Mesenchymal stem cell (in vitro differentiated cells and primary cell): ENCODE data around the gene ARL4D.

Source experiments
- DNase-seq: peaks from one replicate; pipeline ENCODE4 v3.0.0-alpha.2; 2013
- H2AFZ ChIP-seq: one replicate; pipeline ENCODE4 v1.6.1; 2013; ENCODE audit warnings: low read depth, mild to moderate bottlenecking, control low read depth, inconsistent platforms, low read length, moderate library complexity
- H2AK5ac ChIP-seq: 2 replicates; pipeline ENCODE4 v1.6.1; 2013; ENCODE audit warnings: low read length, moderate library complexity, mild to moderate bottlenecking, inconsistent platforms; ENCODE audit not compliant: severe bottlenecking
- H2BK120ac ChIP-seq: one replicate; pipeline ENCODE4 v1.6.1; 2013; ENCODE audit warnings: low read depth, mild to moderate bottlenecking, inconsistent platforms, low read length, moderate library complexity
- H2BK12ac ChIP-seq, 2 experiments: one replicate each; pipeline ENCODE4 v1.6.1; 2013; ENCODE audit warnings: inconsistent platforms in 2 of 2, low read length in 2 of 2, mild to moderate bottlenecking in 2 of 2, moderate library complexity in 2 of 2, control low read depth in 1 of 2
- H2BK15ac ChIP-seq: one replicate; pipeline ENCODE4 v1.6.1; 2013; ENCODE audit warnings: mild to moderate bottlenecking, low read depth, inconsistent platforms; ENCODE audit not compliant: poor library complexity, severe bottlenecking
- H2BK5ac ChIP-seq: 2 replicates; pipeline ENCODE4 v1.6.1; 2013; ENCODE audit warnings: low read depth, mild to moderate bottlenecking, low read length, control low read depth, inconsistent platforms; ENCODE audit not compliant: poor library complexity, severe bottlenecking
- H3K14ac ChIP-seq, 2 experiments: one replicate each; pipeline ENCODE4 v1.6.1; 2013; ENCODE audit warnings: inconsistent platforms in 2 of 2, low read length in 2 of 2, control low read depth in 1 of 2, mild to moderate bottlenecking in 1 of 2, moderate library complexity in 1 of 2
- H3K18ac ChIP-seq, 2 experiments: one replicate each; pipeline ENCODE4 v1.6.1; 2013; ENCODE audit warnings: inconsistent platforms in 2 of 2, low read length in 2 of 2, control low read depth in 1 of 2, low read depth in 1 of 2, mild to moderate bottlenecking in 1 of 2
- H3K23ac ChIP-seq, 2 experiments: one replicate each; pipeline ENCODE4 v1.6.1; 2013; ENCODE audit warnings: inconsistent platforms in 2 of 2, low read length in 2 of 2, mild to moderate bottlenecking in 2 of 2, moderate library complexity in 2 of 2, control low read depth in 1 of 2
- H3K27ac ChIP-seq: 2 replicates; pipeline ENCODE4 v1.5.1; 2013; ENCODE audit warnings: mild to moderate bottlenecking, moderate library complexity, low read length, control low read depth, inconsistent platforms; ENCODE audit not compliant: poor library complexity, severe bottlenecking
- H3K27me3 ChIP-seq, 2 experiments: 2 replicates each; pipeline versions ENCODE4 v1.6.1 to v1.7.0; 2013; ENCODE audit warnings: low read length in 2 of 2, mild to moderate bottlenecking in 2 of 2, moderate library complexity in 2 of 2, control low read depth in 1 of 2, inconsistent platforms in 1 of 2; ENCODE audit not compliant: control insufficient read depth in 1 of 2, insufficient read depth in 1 of 2
- H3K36me3 ChIP-seq, 2 experiments: 2 replicates each; pipeline versions ENCODE4 v1.6.1 to v1.7.0; 2013; ENCODE audit warnings: low read length in 2 of 2, control low read depth in 1 of 2, inconsistent platforms in 1 of 2, low read depth in 1 of 2, mild to moderate bottlenecking in 1 of 2; ENCODE audit not compliant: insufficient read depth in 2 of 2, control insufficient read depth in 1 of 2
- H3K4ac ChIP-seq, 2 experiments: one replicate each; pipeline ENCODE4 v1.6.1; 2013; ENCODE audit warnings: inconsistent platforms in 2 of 2, low read length in 2 of 2, mild to moderate bottlenecking in 2 of 2, moderate library complexity in 2 of 2, control low read depth in 1 of 2, low read depth in 1 of 2
- H3K4me1 ChIP-seq: 2 replicates; pipeline ENCODE4 v1.6.1; 2013; ENCODE audit warnings: low read depth, low read length, control low read depth; ENCODE audit not compliant: control insufficient read depth, insufficient read depth
- H3K4me2 ChIP-seq: 2 replicates; pipeline ENCODE4 v1.6.1; 2013; ENCODE audit warnings: low read length, mild to moderate bottlenecking, inconsistent platforms; ENCODE audit not compliant: poor library complexity, severe bottlenecking
- H3K4me3 ChIP-seq, 2 experiments: 2 replicates each; pipeline versions ENCODE4 v1.5.1 to v1.7.0; 2013; ENCODE audit warnings: low read length in 2 of 2, mild to moderate bottlenecking in 2 of 2, control low read depth in 1 of 2, low read depth in 1 of 2; ENCODE audit not compliant: insufficient read depth in 1 of 2
- H3K79me1 ChIP-seq: replicated peaks from 2 replicates; pipeline ENCODE4 v1.6.1; 2013; ENCODE audit warnings: mild to moderate bottlenecking, control low read depth, low read length, inconsistent platforms; ENCODE audit not compliant: poor library complexity, severe bottlenecking
- H3K9ac ChIP-seq: 2 replicates; pipeline ENCODE4 v1.7.0; 2013; ENCODE audit warnings: mild to moderate bottlenecking, low read length, moderate library complexity
- H3K9me3 ChIP-seq: 2 replicates; pipeline ENCODE4 v1.7.0; 2013; ENCODE audit warnings: mild to moderate bottlenecking, low read length; ENCODE audit not compliant: control insufficient read depth
- H4K8ac ChIP-seq: one replicate; pipeline ENCODE4 v1.6.1; 2013; ENCODE audit warnings: inconsistent platforms, mild to moderate bottlenecking, low read length, moderate library complexity
- H4K91ac ChIP-seq: one replicate; pipeline ENCODE4 v1.6.1; 2013; ENCODE audit warnings: mild to moderate bottlenecking, low read length, inconsistent platforms
- WGBS: methylation state at CpG from one replicate; pipeline ENCODE4 v1.1.7; 2013; ENCODE audit warnings: mixed read lengths; 5-methylcytosine and 5-hydroxymethylcytosine counted together

ARL4D gene

GRCh38 chr17:43352579-43353331 is 46.0 kb upstream of the ARL4D start:
- H2BK5ac ChIP-seq = no peak overlapping the region
- H4K91ac ChIP-seq = no peak overlapping the region
- no peak overlapping the region for H2AK5ac ChIP-seq
- WGBS = 88% methylated on average over 7 of the region's 10 CpGs
- no peak overlapping the region for H4K8ac ChIP-seq
- no peak overlapping the region for H3K4ac ChIP-seq
- H3K27me3 ChIP-seq = no peaks in the 10 kb centered on the region
- H3K23ac ChIP-seq = no peak overlapping the region
- peaks cover 0 to 3% of the 10 kb centered on the region in 2 experiments for H3K36me3 ChIP-seq
- H3K27ac ChIP-seq = no peak overlapping the region
- H3K14ac ChIP-seq = no peak overlapping the region
- no peak overlapping the region for H2BK12ac ChIP-seq
- H3K4me2 ChIP-seq = no peak overlapping the region
- H3K79me1 ChIP-seq = no peaks in the 10 kb centered on the region
- H3K9me3 ChIP-seq = peaks cover 32% of the 10 kb centered on the region
- H2BK120ac ChIP-seq = no peak overlapping the region
- no peak overlapping the region for H2BK15ac ChIP-seq
- no peak for DNase-seq
- H3K4me1 ChIP-seq = peaks cover 9% of the 10 kb centered on the region
- no peak overlapping the region for H3K4me3 ChIP-seq
- no peak overlapping the region for H3K9ac ChIP-seq
- H3K18ac ChIP-seq = no peak overlapping the region
- no peak overlapping the region for H2AFZ ChIP-seq

GRCh38 chr17:43353393-43353792 is 45.4 kb upstream of the ARL4D start:
- Histone ChIP-seq H3K4me3 (no peak overlapping the region), H3K23ac (no peak overlapping the region), H2BK5ac (no peak overlapping the region), H3K14ac (no peak overlapping the region), H3K9ac (no peak overlapping the region), H3K4me1 (peaks cover 9% of the 10 kb centered on the region), H4K91ac (no peak overlapping the region), H2BK15ac (no peak overlapping the region), H2BK120ac (no peak overlapping the region), H2BK12ac (no peak overlapping the region), H2AK5ac (no peak overlapping the region), H3K4ac (no peak overlapping the region), H3K36me3 (peaks cover 0 to 3% of the 10 kb centered on the region in 2 experiments), H3K27me3 (no peaks in the 10 kb centered on the region), H2AFZ (no peak overlapping the region), H3K9me3 (peaks cover 26% of the 10 kb centered on the region), H4K8ac (no peak overlapping the region), H3K79me1 (no peaks in the 10 kb centered on the region), H3K18ac (no peak overlapping the region), H3K4me2 (no peak overlapping the region), H3K27ac (no peak overlapping the region)
- DNase-seq = no peak
- WGBS = 93% methylated on average over 4 of the region's 4 CpGs

GRCh38 chr17:43354371-43354770 is 44.4 kb upstream of the ARL4D start:
- no peak overlapping the region for H4K91ac ChIP-seq
- H3K23ac ChIP-seq = no peak overlapping the region
- H3K4me3 ChIP-seq = no peak overlapping the region
- no peak overlapping the region for H2BK12ac ChIP-seq
- no peaks in the 10 kb centered on the region for H3K79me1 ChIP-seq
- no peak overlapping the region for H3K14ac ChIP-seq
- no peak overlapping the region for H2BK15ac ChIP-seq
- peaks cover 16% of the 10 kb centered on the region for H3K9me3 ChIP-seq
- no peak overlapping the region for H3K4me2 ChIP-seq
- DNase-seq = no peak
- H3K4ac ChIP-seq = no peak overlapping the region
- peaks cover 9% of the 10 kb centered on the region for H3K4me1 ChIP-seq
- H2AK5ac ChIP-seq = no peak overlapping the region
- H3K36me3 ChIP-seq = peaks cover 0 to 3% of the 10 kb centered on the region in 2 experiments
- H2AFZ ChIP-seq = no peak overlapping the region
- no peak overlapping the region for H3K27ac ChIP-seq
- no peak overlapping the region for H2BK5ac ChIP-seq
- no peak overlapping the region for H3K9ac ChIP-seq
- 91% methylated on average over 1 of the region's 2 CpGs for WGBS
- no peak overlapping the region for H4K8ac ChIP-seq
- H2BK120ac ChIP-seq = no peak overlapping the region
- H3K18ac ChIP-seq = no peak overlapping the region
- H3K27me3 ChIP-seq = no peaks in the 10 kb centered on the region

- Histone ChIP-seq H3K9me3 (no peaks in the 10 kb centered on the region), H3K4me2 (no peak overlapping the region), H2BK5ac (no peak overlapping the region), H3K14ac (no peak overlapping the region), H3K36me3 (no peaks in the 10 kb centered on the region), H2BK12ac (no peak overlapping the region), H3K27me3 (no peaks in the 10 kb centered on the region), H2AFZ (no peak overlapping the region), H3K18ac (no peak overlapping the region), H3K79me1 (no peaks in the 10 kb centered on the region), H4K8ac (no peak overlapping the region), H4K91ac (no peak overlapping the region), H2BK120ac (no peak overlapping the region), H2BK15ac (no peak overlapping the region), H3K27ac (no peak overlapping the region), H2AK5ac (no peak overlapping the region), H3K9ac (no peak overlapping the region), H3K23ac (no peak overlapping the region), H3K4me3 (peak overlapping the region in 1 of 2 experiments; percentile 7), H3K4ac (no peak overlapping the region), H3K4me1 (peaks cover 9% of the 10 kb centered on the region)
- WGBS = 99% methylated on average over 5 of the region's 5 CpGs
- DNase-seq = no peak
Measured at GRCh38 chr17:43356450-43356849, 42.3 kb upstream of the ARL4D start.
